Stimulated activated naive CD8-positive, alpha-beta T cell treated with anti-CD3 and anti-CD28 coated beads, Interleukin-15, Interleukin-2, amounts not matched to agents 100 U/mL and 50 U/mL, for 24 hours (primary cell): Measurements from ENCODE around the gene AUH.
A peak's percentile ranks its signal among the peaks of the same experiment; 100 is the strongest.

Experiments
- ATAC-seq: fragments of 150-1000 bp; cut with Tn5 transposase; one replicate; pipeline ENCODE4 v1.10.0; 2021
- DNase-seq: peaks from one replicate; pipeline ENCODE4 v3.0.0; 2021

The AUH gene

GRCh38 chr9:91295357-91295756 is 66.4 kb downstream of the AUH start:
- ATAC-seq (no peak), DNase-seq (no peak)

GRCh38 chr9:91291866-91292265 is 69.9 kb downstream of the AUH start:
- DNase-seq (no peak), ATAC-seq (no peak)

GRCh38 chr9:91289244-91289643 is 72.5 kb downstream of the AUH start:
- no peak for DNase-seq
- ATAC-seq, result no peak

- no peak for ATAC-seq
These were observed 75.9 kb downstream of the AUH start for GRCh38 chr9:91285729-91286353.

GRCh38 chr9:91282292-91282691 is 79.4 kb downstream of the AUH start:
- no peak for DNase-seq
- no peak for ATAC-seq

More at GRCh38 chr9:91285729-91286353, 75.9 kb downstream of the AUH start:
- DNase-seq, result no peak

GRCh38 chr9:91279296-91280204 is 82.2 kb downstream of the AUH start:
- DNase-seq (no peak), ATAC-seq (no peak)

GRCh38 chr9:91276513-91276912 is 85.2 kb downstream of the AUH start:
- no peak for ATAC-seq

GRCh38 chr9:91275655-91276054 is 86.1 kb downstream of the AUH start:
- no peak for ATAC-seq
- DNase-seq, result no peak

More at GRCh38 chr9:91276513-91276912, 85.2 kb downstream of the AUH start:
- no peak for DNase-seq

GRCh38 chr9:91274949-91275492 is 86.7 kb downstream of the AUH start:
- ATAC-seq, result no peak

GRCh38 chr9:91273853-91274552 is 87.7 kb downstream of the AUH start:
- peak; percentile 83 for ATAC-seq
- DNase-seq, result no peak

More at GRCh38 chr9:91274949-91275492, 86.7 kb downstream of the AUH start:
- no peak for DNase-seq

- DNase-seq, result no peak
- no peak for ATAC-seq
These were observed 90.6 kb downstream of the AUH start for GRCh38 chr9:91271156-91271555.

GRCh38 chr9:91269907-91270491 is 91.7 kb downstream of the AUH start:
- ATAC-seq (no peak), DNase-seq (no peak)

- DNase-seq, result no peak
- ATAC-seq, result no peak
These were observed 95.3 kb downstream of the AUH start for GRCh38 chr9:91266448-91266847.

GRCh38 chr9:91265514-91265913 is 96.2 kb downstream of the AUH start:
- DNase-seq (no peak), ATAC-seq (no peak)

GRCh38 chr9:91261417-91261816 is 100.3 kb downstream of the AUH start:
- no peak for DNase-seq
- ATAC-seq, result no peak

GRCh38 chr9:91259162-91259561 is 102.6 kb downstream of the AUH start:
- DNase-seq, result no peak
- no peak for ATAC-seq

GRCh38 chr9:91258451-91258850 is 103.3 kb downstream of the AUH start:
- no peak for ATAC-seq
- no peak for DNase-seq

- no peak for ATAC-seq
These were observed 105.5 kb downstream of the AUH start for GRCh38 chr9:91256235-91256634.

GRCh38 chr9:91255327-91255726 is 106.4 kb downstream of the AUH start:
- DNase-seq, result no peak
- ATAC-seq, result no peak

More at GRCh38 chr9:91256235-91256634, 105.5 kb downstream of the AUH start:
- DNase-seq, result no peak

- DNase-seq (peak; percentile 11), ATAC-seq (peak; percentile 89)
These were observed 108.2 kb downstream of the AUH start for GRCh38 chr9:91253488-91253887.

- DNase-seq, result no peak
- ATAC-seq, result no peak
These were observed 113.0 kb downstream of the AUH start for GRCh38 chr9:91248707-91249106.

GRCh38 chr9:91247278-91247677 is 114.4 kb downstream of the AUH start:
- ATAC-seq (no peak), DNase-seq (no peak)
